Panc1 (cell line): Measurements from ENCODE around the gene MAP3K14. TPM values are rescaled to one million over a fixed set of nuclear protein-coding genes. Genes with fewer than 3 reads are reported as not detected.

Experiments
- ATAC-seq: fragments of 200-7000 bp; cut with Tn5 transposase; 2 replicates; pipeline ENCODE4 v1.9.1; 2020; ENCODE audit warnings: mild to moderate bottlenecking, moderate library complexity
- BruUV-seq: library from RNA; stranded (reverse); fragments of 400-500 nt; replicated peaks from 2 replicates; lab custom pipeline; 2021; lab: Mats Ljungman, UMichigan
- CTCF ChIA-PET: fragments of 300-600 bp; sonication (Branson Sonifier 250); formaldehyde crosslinking; loops from one replicate; lab custom pipeline; 2022; ENCODE audit warnings: antibody characterized with exemption; lab: Charles Lee
- POLR2A ChIA-PET: fragments of 300-600 bp; sonication (Branson Sonifier 250); formaldehyde crosslinking; loops from one replicate; lab custom pipeline; 2022; ENCODE audit warnings: antibody characterized with exemption; lab: Charles Lee
- DNase-seq: peaks from one replicate; pipeline ENCODE4 v3.0.0-alpha.2; 2010; ENCODE audit warnings: low read depth, low spot score
- H3K27ac ChIP-seq: 2 replicates; pipeline ENCODE4 v1.5.1; 2011; ENCODE audit warnings: mild to moderate bottlenecking, low read length, inconsistent platforms
- H3K27me3 ChIP-seq: fragments of 200-500 bp; sonication (Bioruptor generic); 2 replicates; pipeline ENCODE4 v1.6.0; 2014; ENCODE audit warnings: low read length, inconsistent platforms; ENCODE audit not compliant: control insufficient read depth, insufficient read depth
- H3K36me3 ChIP-seq: fragments of 200-500 bp; sonication (Bioruptor generic); 2 replicates; pipeline ENCODE4 v1.5.1; 2014; ENCODE audit warnings: inconsistent platforms, mild to moderate bottlenecking, low read length, moderate library complexity; ENCODE audit not compliant: control insufficient read depth, insufficient read depth
- H3K4me1 ChIP-seq: 2 replicates; pipeline ENCODE4 v1.5.1; 2011; ENCODE audit warnings: inconsistent platforms, mild to moderate bottlenecking, low read length, moderate library complexity; ENCODE audit not compliant: control insufficient read depth, insufficient read depth
- H3K4me3 ChIP-seq, 2 experiments: 2 replicates each; pipeline ENCODE4 v1.5.1; 2011 to 2012; ENCODE audit warnings: low read depth in 2 of 2, low read length in 2 of 2, mild to moderate bottlenecking in 2 of 2, inconsistent platforms in 1 of 2, moderate library complexity in 1 of 2
- H3K9me3 ChIP-seq: fragments of 200-500 bp; sonication (Bioruptor generic); 2 replicates; pipeline ENCODE4 v1.5.1; 2014; ENCODE audit warnings: low read depth, mild to moderate bottlenecking, inconsistent platforms, low read length, moderate library complexity; ENCODE audit not compliant: control insufficient read depth, insufficient read depth
- POLR2AphosphoS5 ChIP-seq: IDR thresholded peaks from 2 replicates; pipeline ENCODE4 v1.6.1; 2012; ENCODE audit warnings: mild to moderate bottlenecking, low read depth, low read length, moderate library complexity
- SIN3A ChIP-seq: IDR thresholded peaks from 2 replicates; pipeline ENCODE4 v1.6.1; 2012; ENCODE audit warnings: low read depth, mild to moderate bottlenecking, low read length, moderate library complexity, borderline replicate concordance; ENCODE audit not compliant: insufficient read depth
- TCF7L2 ChIP-seq: IDR thresholded peaks from 2 replicates; pipeline ENCODE4 v1.6.1; 2011; ENCODE audit warnings: mild to moderate bottlenecking, low read depth, low read length, inconsistent platforms
- in situ Hi-C: cut with HindIII; loops from 2 replicates; pipeline ENCODE4 v1.10.0; 2016; ENCODE audit warnings: low sequenced_read_pairs, low pct_unique_long_range_greater_than_20kb
- intact Hi-C: fragments of 100-400 bp; cut with micrococcal nuclease; formaldehyde crosslinking; loops from one replicate; pipeline ENCODE4 v1.10.0; 2022; ENCODE audit not compliant: unreplicated experiment
- total RNA-seq: library from RNA; stranded (reverse); gene quantifications from one replicate; pipeline ENCODE4 v1.2.1, GENCODE V29; 2021; ENCODE audit not compliant: unreplicated experiment
- TF ChIP-seq, protein P1 (sequence below): fragments of 450-650 bp; IDR thresholded peaks from 2 replicates; pipeline ENCODE4 v1.5.1; 2017; ENCODE audit warnings: mild to moderate bottlenecking
- TF ChIP-seq, protein P2 (sequence below), 2 experiments: IDR thresholded peaks; 2 replicates each; pipeline ENCODE4 v1.6.1; 2011 to 2012; ENCODE audit warnings: low read depth in 2 of 2, control low read depth in 1 of 2, low read length in 1 of 2, mild to moderate bottlenecking in 1 of 2, moderate library complexity in 1 of 2; ENCODE audit not compliant: insufficient read depth in 1 of 2

The MAP3K14 gene
- total RNA-seq, 1 experiment from 2014 or later = 80.8 TPM

DNA sequence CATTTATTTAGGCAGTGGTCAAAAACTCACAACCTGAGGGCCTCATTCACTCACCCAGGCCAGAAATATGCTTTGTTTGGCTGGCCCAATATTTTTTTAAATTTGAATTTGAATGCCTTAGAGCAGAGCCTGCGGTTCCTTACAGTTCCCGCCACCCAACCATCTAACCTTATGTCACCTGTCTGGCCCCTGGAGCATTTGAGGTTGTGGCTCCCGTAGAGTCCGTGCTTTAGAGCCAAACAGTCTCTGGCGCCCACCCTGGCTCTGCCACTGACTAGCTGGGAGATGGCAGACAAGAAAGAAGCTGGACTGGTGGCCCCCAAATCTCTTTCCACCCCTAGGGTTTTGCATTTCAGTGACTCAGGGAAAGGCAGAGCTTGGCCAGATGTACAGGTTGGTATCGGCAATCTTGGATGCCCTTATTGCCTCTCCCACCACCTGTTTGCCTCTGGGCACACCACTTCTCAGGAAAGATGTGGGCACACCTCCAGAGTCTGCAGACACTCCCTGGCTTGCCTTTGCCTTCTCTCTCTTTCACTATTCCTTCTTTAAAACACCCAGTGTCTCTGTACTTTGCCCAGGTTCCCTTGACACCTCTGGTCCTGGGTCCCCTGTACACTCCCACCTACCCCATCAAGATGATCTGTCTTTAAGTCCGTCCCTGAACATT, 1.9 kb upstream of the MAP3K14 start:
- CTCF ChIA-PET = interaction anchor here (0.6 kb wide), 1 partner anchor 36 kb away, joined by 8 read pairs; no protein-coding TSS in a partner anchor
- H3K27ac ChIP-seq = peak overlapping the region; percentile 99
- H3K36me3 ChIP-seq = peaks cover 4% of the 10 kb centered on the region
- TF ChIP-seq SIN3A = no peak
- TF ChIP-seq TCF7L2 = no peak
- TF ChIP-seq, protein P1, sequence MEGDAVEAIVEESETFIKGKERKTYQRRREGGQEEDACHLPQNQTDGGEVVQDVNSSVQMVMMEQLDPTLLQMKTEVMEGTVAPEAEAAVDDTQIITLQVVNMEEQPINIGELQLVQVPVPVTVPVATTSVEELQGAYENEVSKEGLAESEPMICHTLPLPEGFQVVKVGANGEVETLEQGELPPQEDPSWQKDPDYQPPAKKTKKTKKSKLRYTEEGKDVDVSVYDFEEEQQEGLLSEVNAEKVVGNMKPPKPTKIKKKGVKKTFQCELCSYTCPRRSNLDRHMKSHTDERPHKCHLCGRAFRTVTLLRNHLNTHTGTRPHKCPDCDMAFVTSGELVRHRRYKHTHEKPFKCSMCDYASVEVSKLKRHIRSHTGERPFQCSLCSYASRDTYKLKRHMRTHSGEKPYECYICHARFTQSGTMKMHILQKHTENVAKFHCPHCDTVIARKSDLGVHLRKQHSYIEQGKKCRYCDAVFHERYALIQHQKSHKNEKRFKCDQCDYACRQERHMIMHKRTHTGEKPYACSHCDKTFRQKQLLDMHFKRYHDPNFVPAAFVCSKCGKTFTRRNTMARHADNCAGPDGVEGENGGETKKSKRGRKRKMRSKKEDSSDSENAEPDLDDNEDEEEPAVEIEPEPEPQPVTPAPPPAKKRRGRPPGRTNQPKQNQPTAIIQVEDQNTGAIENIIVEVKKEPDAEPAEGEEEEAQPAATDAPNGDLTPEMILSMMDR = no peak
- no peak; the same call in none of the 2 replicates for TF ChIP-seq POLR2AphosphoS5
- TF ChIP-seq, protein P2, sequence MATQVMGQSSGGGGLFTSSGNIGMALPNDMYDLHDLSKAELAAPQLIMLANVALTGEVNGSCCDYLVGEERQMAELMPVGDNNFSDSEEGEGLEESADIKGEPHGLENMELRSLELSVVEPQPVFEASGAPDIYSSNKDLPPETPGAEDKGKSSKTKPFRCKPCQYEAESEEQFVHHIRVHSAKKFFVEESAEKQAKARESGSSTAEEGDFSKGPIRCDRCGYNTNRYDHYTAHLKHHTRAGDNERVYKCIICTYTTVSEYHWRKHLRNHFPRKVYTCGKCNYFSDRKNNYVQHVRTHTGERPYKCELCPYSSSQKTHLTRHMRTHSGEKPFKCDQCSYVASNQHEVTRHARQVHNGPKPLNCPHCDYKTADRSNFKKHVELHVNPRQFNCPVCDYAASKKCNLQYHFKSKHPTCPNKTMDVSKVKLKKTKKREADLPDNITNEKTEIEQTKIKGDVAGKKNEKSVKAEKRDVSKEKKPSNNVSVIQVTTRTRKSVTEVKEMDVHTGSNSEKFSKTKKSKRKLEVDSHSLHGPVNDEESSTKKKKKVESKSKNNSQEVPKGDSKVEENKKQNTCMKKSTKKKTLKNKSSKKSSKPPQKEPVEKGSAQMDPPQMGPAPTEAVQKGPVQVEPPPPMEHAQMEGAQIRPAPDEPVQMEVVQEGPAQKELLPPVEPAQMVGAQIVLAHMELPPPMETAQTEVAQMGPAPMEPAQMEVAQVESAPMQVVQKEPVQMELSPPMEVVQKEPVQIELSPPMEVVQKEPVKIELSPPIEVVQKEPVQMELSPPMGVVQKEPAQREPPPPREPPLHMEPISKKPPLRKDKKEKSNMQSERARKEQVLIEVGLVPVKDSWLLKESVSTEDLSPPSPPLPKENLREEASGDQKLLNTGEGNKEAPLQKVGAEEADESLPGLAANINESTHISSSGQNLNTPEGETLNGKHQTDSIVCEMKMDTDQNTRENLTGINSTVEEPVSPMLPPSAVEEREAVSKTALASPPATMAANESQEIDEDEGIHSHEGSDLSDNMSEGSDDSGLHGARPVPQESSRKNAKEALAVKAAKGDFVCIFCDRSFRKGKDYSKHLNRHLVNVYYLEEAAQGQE (IDR thresholded peaks at IDR 0.05; ENCODE audit: insufficient read depth in 1 of 2, low read depth in 2 of 2, low read length in 1 of 2) = no peak
- peak overlapping the region in 1 of 2 experiments; percentile 69; a peak in 2 of 4 replicates for H3K4me3 ChIP-seq
- peaks cover 47% of the 10 kb centered on the region for H3K4me1 ChIP-seq
- H3K9me3 ChIP-seq = no peaks in the 10 kb centered on the region
- ATAC-seq (no peak), DNase-seq (no peak)
- in situ Hi-C loops (no loop called here), intact Hi-C loops (loop anchor here (5.0 kb wide), 1 partner anchor 64 kb away; no protein-coding TSS in a partner anchor)
- POLR2A ChIA-PET = interaction anchor here (1.0 kb wide), 1 partner anchor 66 kb away, joined by 3 read pairs; no protein-coding TSS in a partner anchor
- BruUV-seq = no TSS peak
- H3K27me3 ChIP-seq = no peaks in the 10 kb centered on the region

DNA sequence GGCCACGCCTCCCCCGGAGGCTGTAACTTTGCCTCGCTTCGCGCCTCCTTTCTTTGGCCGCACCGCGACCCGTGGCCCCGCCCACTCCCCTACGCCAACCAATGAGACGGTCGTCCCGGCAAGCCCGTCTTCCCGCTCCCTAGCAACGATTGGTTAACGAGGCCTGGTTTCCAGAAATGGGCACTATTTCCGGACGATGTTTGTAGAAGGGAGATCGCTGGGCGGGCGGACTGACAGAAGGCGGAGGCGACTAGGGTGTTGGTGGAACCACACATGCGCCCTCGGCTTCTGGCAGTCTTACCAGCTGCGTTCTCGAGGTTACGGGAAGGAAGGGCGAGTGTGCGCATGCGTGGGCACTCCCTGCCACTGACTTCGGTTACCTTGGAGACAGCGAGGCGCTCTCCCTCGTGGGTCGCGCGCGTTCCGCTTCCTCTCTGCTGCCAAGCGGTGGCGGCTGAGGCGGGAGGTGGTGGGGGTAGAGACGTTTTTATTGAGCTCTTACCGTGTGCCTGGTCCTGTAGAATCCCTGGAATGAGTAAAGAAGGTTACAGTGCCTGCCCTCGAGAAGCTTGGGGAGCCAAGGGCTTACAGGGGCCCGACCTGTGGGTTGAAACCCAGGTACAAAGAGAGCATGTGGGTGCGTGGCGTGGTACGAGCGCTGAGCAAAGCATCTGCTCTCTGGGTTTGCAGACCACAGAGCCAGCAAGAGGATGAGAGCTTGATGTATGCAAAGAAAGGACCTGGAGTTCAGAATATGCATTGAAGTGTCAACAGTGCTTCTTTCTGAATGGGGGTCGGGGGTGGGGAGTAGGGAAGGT, 500 bp upstream of the MAP3K14 start:
- intact Hi-C loops (loop anchor here (5.0 kb wide), 1 partner anchor 65 kb away; no protein-coding TSS in a partner anchor), in situ Hi-C loops (no loop called here)
- DNase-seq = peak; percentile 97
- peak; percentile 71 for ATAC-seq
- no peaks in the 10 kb centered on the region for H3K27me3 ChIP-seq
- H3K4me1 ChIP-seq = peaks cover 55% of the 10 kb centered on the region
- peak overlapping the region; percentile 69 to 94 for H3K4me3 ChIP-seq
- BruUV-seq = no TSS peak
- H3K27ac ChIP-seq = peak overlapping the region; percentile 99
- peaks cover 4% of the 10 kb centered on the region for H3K36me3 ChIP-seq
- H3K9me3 ChIP-seq = no peaks in the 10 kb centered on the region
- POLR2A ChIA-PET = interaction anchor here (0.6 to 1.1 kb wide), 9 partner anchors 21 to 166 kb away, joined by 3 to 7 read pairs (median 4); no protein-coding TSS in a partner anchor
- TF ChIP-seq SIN3A (no peak), POLR2AphosphoS5 (no peak)
- CTCF ChIA-PET = interaction anchor here (0.6 to 1.2 kb wide), 3 partner anchors 17 to 168 kb away, joined by 3 to 8 read pairs (median 5); no protein-coding TSS in a partner anchor
